ENCODE measurements around the gene ZNHIT1. TPM values are rescaled to one million over a fixed set of nuclear protein-coding genes. Genes with fewer than 3 reads are reported as not detected.

The ZNHIT1 gene
- total RNA-seq, 4 donors from 2014 or later, result 60.6 to 86.7 (median 77.6) TPM

DNA sequence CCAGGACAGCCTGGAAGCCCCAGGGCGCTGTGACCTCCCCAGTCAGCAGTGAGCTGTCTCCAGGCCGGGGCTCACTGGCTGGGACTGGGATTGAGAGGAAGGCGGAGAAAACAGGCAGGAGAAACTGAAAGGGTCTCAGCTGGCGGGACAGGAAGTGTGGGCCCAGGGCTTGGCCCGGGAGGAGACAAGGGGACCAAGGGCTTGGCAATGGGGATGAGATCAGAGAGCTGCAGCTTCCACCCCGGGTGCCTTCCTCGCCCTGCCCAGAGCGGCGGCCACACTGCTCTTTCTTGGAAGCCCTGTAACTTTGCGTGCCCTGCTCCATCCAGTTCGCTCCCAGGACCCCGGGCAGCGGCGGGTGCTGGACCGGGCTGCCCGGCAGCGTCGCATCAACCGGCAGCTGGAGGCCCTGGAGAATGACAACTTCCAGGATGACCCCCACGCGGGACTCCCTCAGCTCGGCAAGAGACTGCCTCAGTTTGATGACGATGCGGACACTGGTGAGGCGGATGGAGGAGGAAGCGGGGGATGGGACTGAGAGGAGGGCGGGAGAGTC lies 4.4 kb downstream of the ZNHIT1 start:
- 81% methylated on average over 23 of the region's 27 CpGs for WGBS
- intact Hi-C loops (cut with DNase I), result no loop called here

DNA sequence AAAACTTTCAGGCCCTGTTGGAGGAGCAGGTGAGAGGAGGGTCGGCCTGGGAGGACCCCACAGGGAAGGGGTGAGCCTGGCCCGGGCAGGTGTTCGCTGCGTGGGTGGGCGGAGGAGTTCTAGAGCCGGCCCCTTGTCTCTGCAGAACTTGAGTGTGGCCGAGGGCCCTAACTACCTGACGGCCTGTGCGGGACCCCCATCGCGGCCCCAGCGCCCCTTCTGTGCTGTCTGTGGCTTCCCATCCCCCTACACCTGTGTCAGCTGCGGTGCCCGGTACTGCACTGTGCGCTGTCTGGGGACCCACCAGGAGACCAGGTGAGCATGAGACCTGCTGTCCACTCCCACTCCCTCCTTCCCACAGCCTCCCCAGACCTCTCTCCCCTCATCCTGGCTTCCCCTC lies 5.6 kb downstream of the ZNHIT1 start:
- H3K4me1 ChIP-seq, result peaks cover 20 to 40% (median 21%) of the 10 kb centered on the region in 4 donors
- no peak overlapping the region for H3K27ac ChIP-seq (replicated peaks in 1 of 4)
- H3K27me3 ChIP-seq, result no peaks in the 10 kb centered on the region
- 96% methylated on average over 14 of the region's 15 CpGs for WGBS
- H3K4me3 ChIP-seq, result no peak overlapping the region
- H3K36me3 ChIP-seq, result peaks cover 34 to 69% (median 61%) of the 10 kb centered on the region in 4 donors
- no peaks in the 10 kb centered on the region for H3K9me3 ChIP-seq
- no peak for DNase-seq (ENCODE audit: extremely low spot score)
- TF ChIP-seq POLR2AphosphoS5 (IDR thresholded peaks at IDR 0.05), result no peak
- TF ChIP-seq EP300 (IDR thresholded peaks at IDR 0.05), result no peak
- TF ChIP-seq, protein P1, sequence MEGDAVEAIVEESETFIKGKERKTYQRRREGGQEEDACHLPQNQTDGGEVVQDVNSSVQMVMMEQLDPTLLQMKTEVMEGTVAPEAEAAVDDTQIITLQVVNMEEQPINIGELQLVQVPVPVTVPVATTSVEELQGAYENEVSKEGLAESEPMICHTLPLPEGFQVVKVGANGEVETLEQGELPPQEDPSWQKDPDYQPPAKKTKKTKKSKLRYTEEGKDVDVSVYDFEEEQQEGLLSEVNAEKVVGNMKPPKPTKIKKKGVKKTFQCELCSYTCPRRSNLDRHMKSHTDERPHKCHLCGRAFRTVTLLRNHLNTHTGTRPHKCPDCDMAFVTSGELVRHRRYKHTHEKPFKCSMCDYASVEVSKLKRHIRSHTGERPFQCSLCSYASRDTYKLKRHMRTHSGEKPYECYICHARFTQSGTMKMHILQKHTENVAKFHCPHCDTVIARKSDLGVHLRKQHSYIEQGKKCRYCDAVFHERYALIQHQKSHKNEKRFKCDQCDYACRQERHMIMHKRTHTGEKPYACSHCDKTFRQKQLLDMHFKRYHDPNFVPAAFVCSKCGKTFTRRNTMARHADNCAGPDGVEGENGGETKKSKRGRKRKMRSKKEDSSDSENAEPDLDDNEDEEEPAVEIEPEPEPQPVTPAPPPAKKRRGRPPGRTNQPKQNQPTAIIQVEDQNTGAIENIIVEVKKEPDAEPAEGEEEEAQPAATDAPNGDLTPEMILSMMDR (IDR thresholded peaks at IDR 0.05), result no peak
- TF ChIP-seq POLR2A (IDR thresholded peaks at IDR 0.05; ENCODE audit: low read depth), result no peak
- intact Hi-C loops (cut with DNase I), result no loop called here

More for the DNA sequence above, 4.4 kb downstream of the ZNHIT1 start:
- DNase-seq (ENCODE audit: extremely low spot score), result no peak
- H3K27me3 ChIP-seq, result no peaks in the 10 kb centered on the region
- peaks cover 33 to 60% (median 51%) of the 10 kb centered on the region in 4 donors for H3K36me3 ChIP-seq
- no peaks in the 10 kb centered on the region for H3K9me3 ChIP-seq
- TF ChIP-seq POLR2AphosphoS5 (IDR thresholded peaks at IDR 0.05), result no peak
- TF ChIP-seq, protein P1 (IDR thresholded peaks at IDR 0.05), result no peak
- TF ChIP-seq EP300 (IDR thresholded peaks at IDR 0.05), result no peak
- TF ChIP-seq POLR2A (IDR thresholded peaks at IDR 0.05; ENCODE audit: low read depth), result no peak
- peaks cover 22 to 43% (median 24%) of the 10 kb centered on the region in 4 donors for H3K4me1 ChIP-seq
- H3K27ac ChIP-seq (replicated peaks in 1 of 4), result no peak overlapping the region
- no peak overlapping the region for H3K4me3 ChIP-seq

DNA sequence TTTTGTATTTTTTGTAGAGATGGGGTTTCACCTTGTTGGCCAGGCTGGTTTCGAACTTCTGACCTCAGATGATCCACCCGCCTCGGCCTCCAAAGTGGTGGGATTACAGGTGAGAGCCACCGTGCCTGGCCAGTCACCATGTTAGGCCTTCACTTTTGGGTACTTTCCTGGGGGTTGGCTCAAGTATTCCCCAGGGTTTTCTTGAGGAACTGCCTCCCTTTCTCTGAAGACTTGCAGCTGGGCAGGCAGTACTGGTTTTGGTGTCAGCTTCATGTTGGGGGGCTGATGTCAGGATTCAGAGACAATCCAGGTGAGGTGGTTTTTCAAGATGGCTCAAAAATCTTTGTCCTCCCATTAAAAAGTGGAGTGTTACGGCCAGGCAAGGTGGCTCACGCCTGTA lies 7.7 kb downstream of the ZNHIT1 start:
- H3K36me3 ChIP-seq, result peaks cover 34 to 85% (median 73%) of the 10 kb centered on the region in 4 donors

DNA sequence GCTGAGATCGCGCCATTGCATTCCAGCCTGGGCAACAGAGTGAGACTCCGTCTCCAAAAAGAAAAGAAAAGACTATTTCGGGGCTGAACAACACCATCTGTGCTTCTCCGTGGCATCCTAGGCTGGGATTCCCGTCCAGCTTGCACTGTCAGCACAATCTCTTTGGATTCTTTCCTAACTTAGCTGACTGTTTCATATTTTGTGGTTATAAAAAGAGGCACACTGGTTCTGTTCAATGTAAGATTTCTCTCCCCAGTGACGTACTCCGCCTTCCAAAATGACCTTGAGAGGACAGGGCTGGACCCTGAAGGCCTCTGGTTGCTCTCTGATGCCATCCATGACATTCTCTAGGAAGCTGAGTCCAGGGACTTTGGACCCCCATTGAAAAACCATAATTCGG lies 8.8 kb downstream of the ZNHIT1 start:
- Histone ChIP-seq H3K9me3 (no peaks in the 10 kb centered on the region), H3K27ac (replicated peaks in 1 of 4) (no peak overlapping the region), H3K4me3 (no peak overlapping the region), H3K36me3 (peaks cover 34 to 85% (median 78%) of the 10 kb centered on the region in 4 donors), H3K4me1 (peaks cover 4 to 13% (median 5%) of the 10 kb centered on the region in 4 donors), H3K27me3 (no peaks in the 10 kb centered on the region)
- WGBS, result 93% methylated on average over 9 of the region's 9 CpGs
- no peak for DNase-seq (ENCODE audit: extremely low spot score)
- TF ChIP-seq EP300 (IDR thresholded peaks at IDR 0.05) (no peak), POLR2AphosphoS5 (IDR thresholded peaks at IDR 0.05) (no peak), POLR2A (IDR thresholded peaks at IDR 0.05; ENCODE audit: low read depth) (no peak)
- TF ChIP-seq, protein P1 (IDR thresholded peaks at IDR 0.05), result no peak
- intact Hi-C loops (cut with DNase I), result no loop called here

More for the DNA sequence above, 7.7 kb downstream of the ZNHIT1 start:
- TF ChIP-seq EP300 (IDR thresholded peaks at IDR 0.05), result no peak
- TF ChIP-seq POLR2AphosphoS5 (IDR thresholded peaks at IDR 0.05), result no peak
- TF ChIP-seq, protein P1 (IDR thresholded peaks at IDR 0.05), result no peak
- TF ChIP-seq POLR2A (IDR thresholded peaks at IDR 0.05; ENCODE audit: low read depth), result no peak
- Histone ChIP-seq H3K9me3 (no peaks in the 10 kb centered on the region), H3K27ac (replicated peaks in 1 of 4) (no peak overlapping the region), H3K4me1 (peaks cover under 1 to 19% (median 2%) of the 10 kb centered on the region in 4 donors), H3K27me3 (no peaks in the 10 kb centered on the region), H3K4me3 (no peak overlapping the region)
- intact Hi-C loops (cut with DNase I), result no loop called here
- 92% methylated on average over 6 of the region's 6 CpGs for WGBS
- DNase-seq (ENCODE audit: extremely low spot score), result no peak
